Panc1 (cell line): ENCODE data around the gene CD79A.

ENCODE experiments used
- CTCF ChIP-seq: fragments of 450-650 bp; IDR thresholded peaks from 2 replicates; pipeline ENCODE4 v1.5.1; 2017; ENCODE audit warnings: mild to moderate bottlenecking
- POLR2AphosphoS5 ChIP-seq: IDR thresholded peaks from 2 replicates; pipeline ENCODE4 v1.6.1; 2012; ENCODE audit warnings: mild to moderate bottlenecking, low read depth, low read length, moderate library complexity
- SIN3A ChIP-seq: IDR thresholded peaks from 2 replicates; pipeline ENCODE4 v1.6.1; 2012; ENCODE audit warnings: low read depth, mild to moderate bottlenecking, low read length, moderate library complexity, borderline replicate concordance; ENCODE audit not compliant: insufficient read depth
- TF ChIP-seq, protein P1 (sequence below), 2 experiments: IDR thresholded peaks; 2 replicates each; pipeline ENCODE4 v1.6.1; 2011 to 2012; ENCODE audit warnings: low read depth in 2 of 2, control low read depth in 1 of 2, low read length in 1 of 2, mild to moderate bottlenecking in 1 of 2, moderate library complexity in 1 of 2; ENCODE audit not compliant: insufficient read depth in 1 of 2

DNA sequence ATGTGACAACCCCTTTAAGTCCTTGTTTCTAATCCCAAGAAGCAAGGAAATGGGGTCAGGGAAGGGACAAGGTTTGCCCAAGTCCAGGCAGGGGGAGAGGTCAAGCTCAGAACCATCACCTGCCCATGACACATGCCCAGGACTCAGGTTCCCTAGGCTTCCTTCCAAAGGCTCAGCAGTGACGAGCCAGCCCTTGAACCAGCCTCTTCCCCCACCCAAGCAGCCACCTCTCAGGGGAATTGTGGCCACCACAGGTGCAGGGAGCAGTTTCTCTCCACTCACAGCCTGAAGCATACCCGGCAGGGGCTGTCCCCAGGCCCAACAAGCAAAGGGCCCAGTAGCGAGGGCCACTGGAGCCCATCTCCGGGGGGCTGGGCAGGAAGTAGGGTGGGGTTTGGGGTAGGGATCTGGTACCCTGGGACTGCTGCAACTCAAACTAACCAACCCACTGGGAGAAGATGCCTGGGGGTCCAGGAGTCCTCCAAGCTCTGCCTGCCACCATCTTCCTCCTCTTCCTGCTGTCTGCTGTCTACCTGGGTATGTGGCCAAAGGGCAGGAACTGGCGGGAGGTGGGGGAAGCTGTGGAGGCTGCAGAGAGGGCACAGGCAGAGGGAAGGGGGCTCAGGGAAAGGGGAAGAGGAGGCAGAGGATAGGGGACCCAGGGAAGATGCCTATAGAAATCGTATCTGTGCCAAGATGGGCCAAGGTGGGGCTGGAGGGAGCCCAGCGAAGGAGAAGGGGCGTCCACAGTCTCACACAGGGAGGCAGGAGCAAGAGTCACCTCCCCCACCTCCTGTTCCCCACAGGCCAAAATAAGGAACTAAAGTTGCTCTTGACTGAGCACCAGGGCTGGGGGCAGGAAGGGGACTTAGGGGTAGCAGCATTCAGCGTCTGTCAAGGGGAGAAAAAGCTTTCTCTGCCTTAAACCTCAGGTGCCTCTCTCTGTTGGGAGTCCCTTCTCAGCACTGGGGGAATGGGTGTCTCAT lies at the start of gene CD79A:
- no peak for TF ChIP-seq POLR2AphosphoS5
- TF ChIP-seq CTCF: no peak
- no peak for TF ChIP-seq SIN3A
- TF ChIP-seq, protein P1, sequence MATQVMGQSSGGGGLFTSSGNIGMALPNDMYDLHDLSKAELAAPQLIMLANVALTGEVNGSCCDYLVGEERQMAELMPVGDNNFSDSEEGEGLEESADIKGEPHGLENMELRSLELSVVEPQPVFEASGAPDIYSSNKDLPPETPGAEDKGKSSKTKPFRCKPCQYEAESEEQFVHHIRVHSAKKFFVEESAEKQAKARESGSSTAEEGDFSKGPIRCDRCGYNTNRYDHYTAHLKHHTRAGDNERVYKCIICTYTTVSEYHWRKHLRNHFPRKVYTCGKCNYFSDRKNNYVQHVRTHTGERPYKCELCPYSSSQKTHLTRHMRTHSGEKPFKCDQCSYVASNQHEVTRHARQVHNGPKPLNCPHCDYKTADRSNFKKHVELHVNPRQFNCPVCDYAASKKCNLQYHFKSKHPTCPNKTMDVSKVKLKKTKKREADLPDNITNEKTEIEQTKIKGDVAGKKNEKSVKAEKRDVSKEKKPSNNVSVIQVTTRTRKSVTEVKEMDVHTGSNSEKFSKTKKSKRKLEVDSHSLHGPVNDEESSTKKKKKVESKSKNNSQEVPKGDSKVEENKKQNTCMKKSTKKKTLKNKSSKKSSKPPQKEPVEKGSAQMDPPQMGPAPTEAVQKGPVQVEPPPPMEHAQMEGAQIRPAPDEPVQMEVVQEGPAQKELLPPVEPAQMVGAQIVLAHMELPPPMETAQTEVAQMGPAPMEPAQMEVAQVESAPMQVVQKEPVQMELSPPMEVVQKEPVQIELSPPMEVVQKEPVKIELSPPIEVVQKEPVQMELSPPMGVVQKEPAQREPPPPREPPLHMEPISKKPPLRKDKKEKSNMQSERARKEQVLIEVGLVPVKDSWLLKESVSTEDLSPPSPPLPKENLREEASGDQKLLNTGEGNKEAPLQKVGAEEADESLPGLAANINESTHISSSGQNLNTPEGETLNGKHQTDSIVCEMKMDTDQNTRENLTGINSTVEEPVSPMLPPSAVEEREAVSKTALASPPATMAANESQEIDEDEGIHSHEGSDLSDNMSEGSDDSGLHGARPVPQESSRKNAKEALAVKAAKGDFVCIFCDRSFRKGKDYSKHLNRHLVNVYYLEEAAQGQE (IDR thresholded peaks at IDR 0.05; ENCODE audit: insufficient read depth in 1 of 2, low read depth in 2 of 2, low read length in 1 of 2): no peak
